BLaER1 treated with 17β-estradiol and CSF1 and Interleukin-3, amounts not matched to agents 10 nM and 100 nM (cell line): Measurements from ENCODE around the gene FAM216A.
A peak's percentile ranks its signal among the peaks of the same experiment; 100 is the strongest.
"Not testable (repeated sequence)": the region's sequence is repeated elsewhere in the genome, so short reads cannot be mapped to it uniquely, and the experiment has no call there.

ENCODE experiments used
- H3K27ac ChIP-seq, 11 experiments: shearing (Covaris generic); formaldehyde crosslinking; 2 replicates each; pipeline ENCODE4 v1.8.1; 2022
- H3K27me3 ChIP-seq, 11 experiments: shearing (Covaris generic); formaldehyde crosslinking; 2 replicates each; pipeline ENCODE4 v1.8.1; 2022
- H3K36me3 ChIP-seq, 11 experiments: shearing (Covaris generic); formaldehyde crosslinking; 2 replicates each; pipeline ENCODE4 v1.8.1; 2022
- H3K4me1 ChIP-seq, 10 experiments: shearing (Covaris generic); formaldehyde crosslinking; 2 replicates each; pipeline ENCODE4 v1.8.1; 2022
- H3K4me2 ChIP-seq, 11 experiments: shearing (Covaris generic); formaldehyde crosslinking; 2 replicates each; pipeline ENCODE4 v1.8.1; 2022
- H3K4me3 ChIP-seq, 10 experiments: shearing (Covaris generic); formaldehyde crosslinking; 2 replicates each; pipeline ENCODE4 v1.8.1; 2022
- H3K9ac ChIP-seq, 11 experiments: shearing (Covaris generic); formaldehyde crosslinking; 2 replicates each; pipeline ENCODE4 v1.8.1; 2022
- H3K9me3 ChIP-seq, 11 experiments: shearing (Covaris generic); formaldehyde crosslinking; replicated peaks in 1 of 11; 2 replicates each; pipeline ENCODE4 v1.8.1; 2022
- H4K20me1 ChIP-seq, 11 experiments: shearing (Covaris generic); formaldehyde crosslinking; 2 replicates each; pipeline ENCODE4 v1.8.1; 2022
- Cebpa-rat ChIP-seq, 11 experiments: shearing (Covaris generic); IDR thresholded peaks; 2 replicates each; pipeline ENCODE4 v1.8.1; 2022

Gene FAM216A

GRCh38 chr12:110436231-110436630, 32.4 kb upstream of the FAM216A start:
- Histone ChIP-seq H4K20me1 (peaks cover 4 to 75% (median 33%) of the 10 kb centered on the region in 11 experiments; a peak in 16 of 22 replicates), H3K36me3 (peaks cover 65 to 79% (median 77%) of the 10 kb centered on the region in 11 experiments), H3K4me2 (no peak overlapping the region), H3K4me3 (no peak overlapping the region), H3K4me1 (peaks cover 0 to under 1% (median 0%) of the 10 kb centered on the region in 10 experiments; a peak in 1 of 20 replicates), H3K27ac (no peak overlapping the region), H3K9ac (no peak overlapping the region), H3K27me3 (no peaks in the 10 kb centered on the region), H3K9me3 (no peaks in the 10 kb centered on the region)
- TF ChIP-seq Cebpa-rat (IDR thresholded peaks at IDR 0.05), result no peak

GRCh38 chr12:110444455-110444854, 24.2 kb upstream of the FAM216A start:
- Histone ChIP-seq H3K9me3 (no peaks in the 10 kb centered on the region), H3K36me3 (peaks cover 76 to 99% (median 96%) of the 10 kb centered on the region in 11 experiments), H3K4me2 (peak overlapping the region in 2 of 11 experiments; percentile 96 to 99; a peak in 4 of 22 replicates), H3K27me3 (no peaks in the 10 kb centered on the region), H3K9ac (no peak overlapping the region), H3K27ac (0 out of 22 replicates have a peak overlapping the region, but pooled peaks of 1 of the 11 experiments have one; percentile 7), H3K4me1 (peaks cover 16 to 56% (median 29%) of the 10 kb centered on the region in 10 experiments), H4K20me1 (peaks cover 58 to 99% (median 90%) of the 10 kb centered on the region in 11 experiments; a peak in 20 of 22 replicates), H3K4me3 (no peak overlapping the region)
- TF ChIP-seq Cebpa-rat (IDR thresholded peaks at IDR 0.05), result no peak

- Histone ChIP-seq H3K27me3 (no peaks in the 10 kb centered on the region), H3K36me3 (peaks cover 46 to 86% (median 79%) of the 10 kb centered on the region in 11 experiments), H3K27ac (peak within 1 kb of the TSS; percentile 96 to 100 (median 99)), H3K9me3 (no peaks in the 10 kb centered on the region), H4K20me1 (peaks cover 32 to 46% (median 40%) of the 10 kb centered on the region in 11 experiments; a peak in 20 of 22 replicates), H3K4me1 (peaks cover 23 to 86% (median 65%) of the 10 kb centered on the region in 10 experiments), H3K4me2 (peak within 1 kb of the TSS; percentile 88 to 99 (median 94)), H3K4me3 (peak within 1 kb of the TSS; percentile 75 to 91 (median 79)), H3K9ac (peak within 1 kb of the TSS; percentile 94 to 100 (median 98))
- TF ChIP-seq Cebpa-rat (IDR thresholded peaks at IDR 0.05), result no peak
Measured at GRCh38 chr12:110449799-110450497, 18.7 kb upstream of the FAM216A start, which contains the start of gene ARPC3. TSS of gene ARPC3 (minus strand) at chr12:110450337. CDS start at chr12:110450260, 77 bp downstream.

DNA sequence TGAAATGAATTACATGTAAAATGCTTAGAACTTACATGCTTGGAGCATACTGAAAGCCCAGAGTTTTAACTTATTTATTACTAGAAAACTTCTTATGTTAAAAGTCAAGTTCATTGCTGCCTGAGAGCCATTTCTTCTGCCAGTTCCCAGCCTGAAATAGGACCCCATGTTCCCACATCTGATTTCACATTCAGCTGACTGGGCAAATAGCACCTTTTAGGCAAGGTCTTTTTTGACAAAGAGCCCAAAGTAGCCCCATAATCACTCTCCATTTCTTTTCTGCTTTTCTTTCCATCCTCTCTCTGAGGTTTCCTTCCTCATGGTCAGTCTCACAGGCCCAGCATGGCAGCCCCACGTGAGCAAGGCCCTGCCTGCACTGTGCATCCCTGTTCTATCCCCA, 17.4 kb upstream of the FAM216A start:
- H3K36me3 ChIP-seq, result peaks cover 32 to 82% (median 73%) of the 10 kb centered on the region in 11 experiments
- H3K4me1 ChIP-seq, result peaks cover 36 to 86% (median 76%) of the 10 kb centered on the region in 10 experiments
- TF ChIP-seq Cebpa-rat (IDR thresholded peaks at IDR 0.05), result no peak
- H3K27ac ChIP-seq, result peak overlapping the region; percentile 48 to 100 (median 99)
- H4K20me1 ChIP-seq, result peaks cover 19 to 33% (median 26%) of the 10 kb centered on the region in 11 experiments; a peak in 20 of 22 replicates
- peak overlapping the region; percentile 42 to 100 (median 98); a peak in 19 of 22 replicates for H3K9ac ChIP-seq
- H3K4me3 ChIP-seq, result peak overlapping the region in 2 of 10 experiments; percentile 78 to 87; a peak in 2 of 20 replicates
- peak overlapping the region in 10 of 11 experiments; percentile 59 to 88 (median 70); a peak in 19 of 22 replicates for H3K4me2 ChIP-seq
- H3K27me3 ChIP-seq, result no peaks in the 10 kb centered on the region
- H3K9me3 ChIP-seq, result no peaks in the 10 kb centered on the region

DNA sequence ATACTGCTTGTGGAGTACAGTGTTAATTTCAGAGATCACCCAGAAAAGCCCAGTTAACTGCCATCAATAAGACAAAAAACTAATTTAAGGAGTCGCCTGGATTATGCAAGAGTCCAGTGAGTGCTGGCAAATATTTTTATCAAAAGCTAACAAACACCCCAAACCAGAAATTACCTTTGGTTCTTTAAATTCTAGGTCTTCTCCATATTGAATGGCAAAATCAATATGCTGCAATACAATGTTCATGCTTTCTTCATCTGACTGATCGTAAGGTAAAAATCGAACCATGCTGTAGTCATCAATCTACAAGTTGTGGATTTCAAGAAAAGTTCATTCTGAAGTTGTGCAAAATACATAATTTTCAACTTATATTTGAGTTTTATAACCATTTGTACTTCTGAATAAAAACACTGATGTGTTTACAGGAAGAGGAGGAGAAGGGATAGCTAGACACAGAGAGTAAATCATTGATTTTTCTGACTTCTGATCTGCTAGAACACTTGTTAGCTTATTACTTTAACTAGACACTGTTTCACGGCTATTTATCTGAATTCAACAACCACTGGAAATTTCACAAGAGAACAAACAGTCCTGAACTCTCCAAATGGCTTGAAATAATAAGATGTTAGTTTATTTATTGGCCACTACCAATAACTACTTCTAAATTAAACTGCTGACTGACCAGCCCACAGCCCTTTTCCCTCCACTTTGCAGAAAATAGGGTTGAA, 14.9 kb upstream of the FAM216A start:
- no peak for TF ChIP-seq Cebpa-rat (IDR thresholded peaks at IDR 0.05)
- H3K4me3 ChIP-seq, result no peak overlapping the region
- peaks cover 41 to 83% (median 76%) of the 10 kb centered on the region in 10 experiments for H3K4me1 ChIP-seq
- H3K27me3 ChIP-seq, result no peaks in the 10 kb centered on the region
- peaks cover 31 to 76% (median 68%) of the 10 kb centered on the region in 11 experiments for H3K36me3 ChIP-seq
- peak overlapping the region in 10 of 11 experiments; percentile 91 to 99 (median 96); a peak in 20 of 22 replicates for H3K27ac ChIP-seq
- H3K9ac ChIP-seq, result peak overlapping the region in 5 of 11 experiments; percentile 8 to 83 (median 81); a peak in 6 of 22 replicates
- peaks cover 0 to 8% (median 2%) of the 10 kb centered on the region in 11 experiments; a peak in 8 of 22 replicates for H4K20me1 ChIP-seq
- no peaks in the 10 kb centered on the region for H3K9me3 ChIP-seq
- peak overlapping the region in 6 of 11 experiments; percentile 78 to 95 (median 91); a peak in 10 of 22 replicates for H3K4me2 ChIP-seq

GRCh38 chr12:110458756-110459155, 9.9 kb upstream of the FAM216A start:
- H3K9ac ChIP-seq, result peak overlapping the region in 6 of 11 experiments; percentile 0 to 85 (median 48); a peak in 8 of 22 replicates
- H3K36me3 ChIP-seq, result peaks cover 64 to 92% (median 87%) of the 10 kb centered on the region in 11 experiments
- peak overlapping the region; percentile 91 to 99 (median 96); a peak in 21 of 22 replicates for H3K27ac ChIP-seq
- H3K4me1 ChIP-seq, result peaks cover 35 to 77% (median 62%) of the 10 kb centered on the region in 10 experiments
- no peak for TF ChIP-seq Cebpa-rat (IDR thresholded peaks at IDR 0.05)
- H3K4me3 ChIP-seq, result no peak overlapping the region
- peak overlapping the region in 7 of 11 experiments; percentile 72 to 94 (median 88); a peak in 13 of 22 replicates for H3K4me2 ChIP-seq
- no peaks in the 10 kb centered on the region for H4K20me1 ChIP-seq
- H3K27me3 ChIP-seq, result no peaks in the 10 kb centered on the region
- H3K9me3 ChIP-seq, result no peaks in the 10 kb centered on the region

DNA sequence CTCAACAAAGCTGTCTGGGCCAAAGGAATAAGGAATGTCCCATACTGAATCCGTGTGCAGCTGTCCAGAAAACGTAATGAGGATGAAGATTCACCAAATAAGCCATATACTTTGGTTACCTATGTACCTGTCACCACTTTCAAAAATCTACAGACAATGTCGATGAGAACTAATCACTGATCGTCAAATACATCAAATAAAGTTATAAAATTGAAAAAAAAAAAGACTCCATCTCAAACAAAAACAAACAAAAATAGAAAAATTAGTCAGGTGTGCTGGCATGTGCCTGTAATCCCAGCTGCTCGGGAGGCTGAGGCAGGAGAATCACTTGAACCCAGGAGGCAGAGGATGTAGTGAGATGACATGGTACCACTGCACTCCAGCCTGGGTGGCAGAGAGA, 7.5 kb upstream of the FAM216A start:
- H3K4me3 ChIP-seq, H3K27me3 ChIP-seq, H3K9me3 ChIP-seq, H4K20me1 ChIP-seq: not testable (repeated sequence)
- Histone ChIP-seq H3K4me2 (0 out of 22 replicates have a peak overlapping the region, but pooled peaks of 1 of the 11 experiments have one; percentile 28), H3K4me1 (peaks cover 22 to 77% (median 53%) of the 10 kb centered on the region in 10 experiments), H3K9ac (peak overlapping the region in 1 of 11 experiments; percentile 39; a peak in 3 of 22 replicates), H3K36me3 (peaks cover 76 to 94% (median 89%) of the 10 kb centered on the region in 11 experiments), H3K27ac (peak overlapping the region in 4 of 11 experiments; percentile 9 to 20 (median 16); a peak in 4 of 22 replicates)

- Histone ChIP-seq H3K27ac (peak overlapping the region in 8 of 11 experiments; percentile 14 to 100 (median 32); a peak in 11 of 22 replicates), H3K9me3 (no peaks in the 10 kb centered on the region), H3K4me2 (peak overlapping the region in 6 of 11 experiments; percentile 6 to 95 (median 58); a peak in 8 of 22 replicates), H3K27me3 (no peaks in the 10 kb centered on the region), H3K4me1 (peaks cover 20 to 61% (median 39%) of the 10 kb centered on the region in 10 experiments), H4K20me1 (peaks cover 0 to 12% (median 0%) of the 10 kb centered on the region in 11 experiments; a peak in 2 of 22 replicates), H3K4me3 (no peak overlapping the region), H3K9ac (peak overlapping the region in 10 of 11 experiments; percentile 2 to 99 (median 34); a peak in 16 of 22 replicates), H3K36me3 (peaks cover 55 to 65% (median 60%) of the 10 kb centered on the region in 11 experiments)
- TF ChIP-seq Cebpa-rat (IDR thresholded peaks at IDR 0.05), result no peak
Measured at GRCh38 chr12:110465024-110465423, 3.6 kb upstream of the FAM216A start.

DNA sequence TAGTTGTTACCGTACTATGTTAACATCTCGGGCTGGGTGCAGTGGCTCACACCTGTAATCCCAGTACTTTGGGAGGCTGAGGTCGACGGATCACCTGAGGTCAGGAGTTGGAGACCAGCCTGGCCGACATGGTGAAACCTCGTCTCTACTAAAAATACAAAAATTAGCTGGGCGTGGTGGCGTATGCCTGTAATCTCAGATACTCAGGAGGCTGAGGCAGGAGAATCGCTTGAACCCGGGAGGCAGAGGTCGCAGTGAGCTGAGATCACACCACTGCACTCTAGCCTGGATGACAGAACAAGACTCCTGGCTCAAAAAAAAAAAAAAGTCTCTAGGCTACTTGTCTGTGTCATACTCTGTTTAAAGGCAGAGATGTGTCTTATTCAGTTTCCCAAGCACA, 2.9 kb upstream of the FAM216A start:
- not testable (repeated sequence) for H3K9me3 ChIP-seq, H3K27me3 ChIP-seq, H3K4me3 ChIP-seq
- Histone ChIP-seq H3K9ac (peak overlapping the region; percentile 8 to 99 (median 96); a peak in 15 of 22 replicates), H4K20me1 (peaks cover 0 to 12% (median 0%) of the 10 kb centered on the region in 11 experiments; a peak in 2 of 22 replicates), H3K4me1 (peaks cover 26 to 66% (median 46%) of the 10 kb centered on the region in 10 experiments), H3K4me2 (peak overlapping the region in 7 of 11 experiments; percentile 82 to 95 (median 93); a peak in 10 of 22 replicates), H3K36me3 (peaks cover 47 to 65% (median 55%) of the 10 kb centered on the region in 11 experiments), H3K27ac (peak overlapping the region in 4 of 11 experiments; percentile 97 to 100 (median 98); a peak in 5 of 22 replicates)
